ENCODE data around the gene WDR46.

The WDR46 gene

GRCh38 chr6:33235221-33235634, 53.8 kb downstream of the WDR46 start:
- TF ChIP-seq, protein P1, sequence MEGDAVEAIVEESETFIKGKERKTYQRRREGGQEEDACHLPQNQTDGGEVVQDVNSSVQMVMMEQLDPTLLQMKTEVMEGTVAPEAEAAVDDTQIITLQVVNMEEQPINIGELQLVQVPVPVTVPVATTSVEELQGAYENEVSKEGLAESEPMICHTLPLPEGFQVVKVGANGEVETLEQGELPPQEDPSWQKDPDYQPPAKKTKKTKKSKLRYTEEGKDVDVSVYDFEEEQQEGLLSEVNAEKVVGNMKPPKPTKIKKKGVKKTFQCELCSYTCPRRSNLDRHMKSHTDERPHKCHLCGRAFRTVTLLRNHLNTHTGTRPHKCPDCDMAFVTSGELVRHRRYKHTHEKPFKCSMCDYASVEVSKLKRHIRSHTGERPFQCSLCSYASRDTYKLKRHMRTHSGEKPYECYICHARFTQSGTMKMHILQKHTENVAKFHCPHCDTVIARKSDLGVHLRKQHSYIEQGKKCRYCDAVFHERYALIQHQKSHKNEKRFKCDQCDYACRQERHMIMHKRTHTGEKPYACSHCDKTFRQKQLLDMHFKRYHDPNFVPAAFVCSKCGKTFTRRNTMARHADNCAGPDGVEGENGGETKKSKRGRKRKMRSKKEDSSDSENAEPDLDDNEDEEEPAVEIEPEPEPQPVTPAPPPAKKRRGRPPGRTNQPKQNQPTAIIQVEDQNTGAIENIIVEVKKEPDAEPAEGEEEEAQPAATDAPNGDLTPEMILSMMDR (IDR thresholded peaks at IDR 0.05; ENCODE audit: control insufficient read depth, insufficient read depth, low read depth, low read length, missing control alignments): no peak
- no peak for DNase-seq (ENCODE audit: low read depth)
- no peak overlapping the region for H3K4me3 ChIP-seq (ENCODE audit: control insufficient read depth, low read depth, low read length)

Data from AG09309 (cell line).